Dermis blood vessel endothelial cell (primary cell): ENCODE measurements around the gene TACC2. TPM values are rescaled to one million over a fixed set of nuclear protein-coding genes. Genes with fewer than 3 reads are reported as not detected.
A peak's percentile ranks its signal among the peaks of the same experiment; 100 is the strongest.

Source experiments
- DNase-seq: peaks from one replicate; pipeline ENCODE4 v3.0.0; 2010
- total RNA-seq: library from RNA; depleted of rRNA; stranded (reverse); fragments of >200 nt; gene quantifications from 2 replicates; pipeline ENCODE4 v1.2.3, GENCODE V29; 2014

The TACC2 gene
- total RNA-seq, 1 donor from 2014 or later, result 3.6 TPM

DNA sequence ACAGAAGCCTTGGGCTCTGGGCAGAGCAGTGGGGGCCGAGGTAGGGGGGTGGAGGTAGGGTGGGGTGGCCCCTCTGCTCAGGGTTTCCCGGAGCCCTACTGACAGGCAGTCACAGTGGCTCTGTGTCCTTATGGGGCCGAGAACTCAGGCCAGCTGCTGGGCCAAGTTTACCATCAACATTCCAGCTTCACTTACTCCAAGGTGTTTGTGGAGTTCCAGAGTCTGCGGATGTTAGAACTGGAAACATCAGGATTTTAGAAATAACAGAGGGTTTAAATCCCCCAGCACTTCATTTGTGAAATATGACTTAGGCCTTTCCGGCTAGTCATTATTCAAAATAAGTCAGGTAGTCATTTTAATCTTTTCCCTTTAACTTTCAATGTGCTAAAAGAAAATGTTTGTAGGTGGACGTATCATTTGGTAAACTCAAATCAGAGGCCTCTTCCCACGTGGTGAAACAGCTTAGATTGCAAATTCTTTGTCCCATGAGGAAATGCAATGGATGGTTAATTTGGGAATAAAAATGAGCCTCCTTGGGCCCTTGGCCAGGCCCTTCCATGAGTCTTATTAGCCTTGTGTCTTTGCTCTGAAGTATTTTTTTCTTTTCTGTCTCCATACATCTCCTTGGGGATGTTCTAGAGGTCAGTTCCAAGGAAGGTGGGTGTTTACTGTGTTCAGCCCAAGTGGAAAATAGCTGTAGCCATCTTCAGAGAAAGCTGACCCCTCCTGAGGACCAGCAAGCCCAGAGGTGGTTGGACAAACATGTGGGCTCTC is 182.5 kb downstream of the TACC2 start:
- no peak for DNase-seq

DNA sequence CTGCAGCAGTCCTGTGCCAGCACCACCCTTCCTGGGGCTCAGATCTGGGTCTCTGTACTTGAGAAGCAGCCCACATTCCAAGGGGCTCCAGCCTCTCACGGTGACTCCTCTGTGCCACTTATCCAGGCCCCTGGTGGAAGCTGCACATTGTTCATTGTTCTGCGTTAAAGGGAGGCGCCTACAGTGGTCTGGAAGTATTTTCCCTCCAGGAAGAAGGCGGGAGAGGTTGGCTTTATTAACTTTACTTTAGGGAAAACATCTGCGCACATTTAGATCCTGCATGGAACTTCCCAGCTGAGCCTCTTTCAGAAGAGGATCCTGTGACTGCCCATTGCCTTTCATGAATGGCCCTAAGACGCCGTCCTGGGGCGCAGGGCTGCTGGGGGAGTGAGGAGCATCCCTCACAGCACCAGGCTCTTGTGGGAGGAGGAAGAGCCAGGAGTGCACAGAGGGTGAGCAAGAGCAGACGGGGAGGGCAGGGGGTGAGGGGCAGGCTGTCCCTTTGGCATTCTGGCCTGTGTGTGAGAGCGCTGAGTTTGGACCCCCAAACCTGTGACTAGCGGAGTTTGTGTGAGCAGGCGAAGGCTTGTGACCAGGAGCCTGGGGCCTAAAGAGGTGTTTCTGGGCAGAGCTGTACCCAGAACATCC is 183.5 kb downstream of the TACC2 start:
- peak; percentile 49 for DNase-seq

DNA sequence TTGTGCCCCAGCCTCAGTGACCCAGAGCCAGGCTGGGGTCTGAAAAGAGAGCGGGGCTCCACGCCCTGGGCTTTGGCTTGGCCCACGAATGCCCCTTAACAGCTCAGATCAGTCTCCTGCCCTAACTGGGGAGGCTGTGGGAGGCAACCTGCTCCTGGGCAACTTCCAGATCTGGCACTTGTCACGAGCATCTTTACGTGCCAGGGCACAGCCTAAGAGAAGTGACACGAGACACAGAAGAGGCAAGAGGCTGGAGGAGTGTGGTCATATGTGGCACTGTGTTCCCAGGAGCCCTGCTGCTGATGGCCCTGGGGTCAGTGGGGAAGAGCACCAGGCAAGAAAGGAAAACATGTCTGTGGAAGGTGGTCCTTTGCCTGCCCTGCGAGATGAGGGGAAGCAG is 184.4 kb downstream of the TACC2 start:
- no peak for DNase-seq

DNA sequence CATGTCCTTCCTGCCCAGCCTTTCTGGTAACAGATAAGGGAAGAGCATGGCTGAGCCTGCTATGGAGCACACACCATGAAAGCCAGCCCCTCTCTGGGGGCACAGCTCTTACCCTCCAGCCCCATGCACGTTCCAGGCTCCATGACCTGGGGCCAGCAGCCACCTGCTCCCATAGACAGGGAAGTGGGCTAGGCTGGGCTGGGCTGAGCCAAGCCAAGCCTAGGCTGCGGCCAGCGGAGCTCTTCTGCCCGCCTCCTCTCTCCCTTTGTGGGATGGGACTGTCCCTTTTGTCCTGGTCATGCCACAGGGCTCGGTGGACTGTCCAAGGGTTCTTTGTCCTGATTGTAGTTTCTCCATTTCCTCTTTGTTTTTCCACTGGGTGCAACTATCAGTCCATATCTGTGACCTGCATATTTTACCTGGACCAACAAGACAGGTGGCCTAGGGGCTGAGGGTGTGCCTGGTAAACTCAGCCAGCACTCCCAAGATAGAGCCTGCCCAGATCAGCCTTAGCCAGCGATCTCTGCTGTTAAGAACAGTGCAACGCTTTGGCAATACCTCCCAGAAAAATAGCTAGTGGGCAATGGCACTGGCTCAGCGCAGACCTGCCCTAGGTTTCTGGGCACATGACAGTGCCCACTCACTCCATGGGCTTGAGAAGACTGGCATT is 184.9 kb downstream of the TACC2 start:
- no peak for DNase-seq

DNA sequence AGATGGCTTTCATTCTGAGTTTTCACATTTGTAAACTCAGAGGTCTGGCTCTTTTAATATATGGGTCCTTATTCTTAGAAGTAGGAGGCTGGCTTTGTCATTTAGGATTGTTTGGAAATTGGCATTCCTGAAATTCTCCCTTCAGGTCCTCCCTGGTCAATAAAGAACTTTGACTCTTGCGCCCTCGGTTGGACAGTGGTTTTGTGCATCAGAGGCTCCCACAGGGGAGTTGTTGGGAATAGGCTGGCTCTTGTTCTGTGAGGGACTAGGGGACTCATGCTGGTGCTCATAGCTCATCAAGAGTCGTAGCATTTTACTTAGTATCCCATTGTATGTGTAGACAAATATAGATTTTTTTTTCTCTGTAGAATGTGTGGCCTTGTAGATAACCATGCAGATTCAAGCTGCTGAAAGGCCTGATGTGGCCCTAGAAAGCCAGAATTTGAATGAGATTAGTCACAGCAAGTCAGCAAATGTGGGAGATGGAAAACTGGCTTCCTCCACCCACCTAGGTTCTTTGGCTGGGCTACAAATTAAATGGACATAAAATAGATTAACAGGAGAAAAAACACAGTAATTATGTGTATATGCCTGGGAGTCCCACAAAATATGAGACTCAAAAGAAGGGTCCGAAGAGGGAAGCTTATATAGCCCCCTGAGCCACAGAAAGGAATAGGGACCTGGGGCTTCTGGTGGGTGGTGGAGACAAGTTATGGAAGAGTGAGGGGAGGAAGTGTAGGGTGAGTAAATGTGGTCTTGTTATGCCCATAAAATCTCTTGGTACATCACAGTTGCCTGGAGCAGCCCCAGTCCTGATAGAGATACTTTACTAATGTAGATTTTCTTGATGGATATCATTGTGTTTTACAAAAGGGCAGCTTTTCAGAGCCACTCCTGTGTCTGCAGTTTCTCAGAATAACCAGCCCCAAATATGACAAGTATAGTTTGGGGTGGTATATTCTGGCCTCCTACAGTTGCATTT is 187.6 kb downstream of the TACC2 start:
- no peak for DNase-seq

DNA sequence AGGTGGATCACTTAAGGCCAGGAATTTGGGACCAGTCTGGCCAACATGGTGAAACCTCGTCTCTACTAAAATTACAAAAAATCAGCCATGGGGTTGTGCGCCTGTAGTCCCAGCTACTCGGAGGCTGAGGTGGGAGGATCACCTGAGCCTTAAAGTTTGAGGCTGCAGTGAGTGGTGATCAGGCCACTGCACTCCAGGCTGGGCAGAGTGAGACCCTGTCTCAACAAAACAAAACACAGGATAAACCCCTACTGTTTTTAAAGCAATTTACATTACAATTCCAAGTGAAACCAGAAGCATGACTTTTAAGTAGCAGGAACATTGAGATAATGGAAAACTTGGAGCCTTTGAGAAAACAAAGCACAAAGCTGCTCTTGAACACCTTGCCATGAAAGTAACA is 189.7 kb downstream of the TACC2 start:
- DNase-seq, result no peak

DNA sequence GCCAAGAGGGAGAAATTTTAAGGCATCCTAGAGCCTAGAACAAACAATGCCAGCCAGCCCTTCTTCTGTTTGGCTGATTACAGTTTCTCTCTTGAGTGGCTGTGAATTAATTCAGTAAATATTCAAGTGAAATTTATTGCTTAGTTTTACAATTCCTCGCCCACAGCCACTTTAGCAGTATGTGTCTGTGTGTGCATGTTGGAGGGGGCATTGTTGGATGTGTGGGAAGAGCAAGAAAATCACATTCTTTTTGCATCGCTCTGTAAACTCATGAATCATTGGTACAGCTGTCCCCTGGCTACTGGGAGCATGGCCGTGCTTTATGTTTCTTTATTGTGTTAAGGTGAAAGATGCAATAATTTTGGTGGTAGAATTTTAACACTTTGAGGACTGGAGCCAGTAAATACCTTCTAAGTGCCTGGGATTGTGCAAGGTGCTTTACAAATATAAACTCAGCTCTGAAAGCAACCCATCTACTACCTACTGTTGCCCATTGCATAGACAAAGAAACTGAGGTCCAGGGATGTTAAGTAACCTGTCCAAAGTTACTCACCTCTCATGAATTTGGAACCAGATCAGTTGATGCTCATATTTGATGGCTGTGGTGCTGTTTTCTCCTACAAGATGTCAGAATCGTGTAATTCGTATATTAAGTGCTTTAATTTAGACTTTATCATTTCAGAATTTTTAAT is 192.2 kb downstream of the TACC2 start:
- DNase-seq, result peak; percentile 36

DNA sequence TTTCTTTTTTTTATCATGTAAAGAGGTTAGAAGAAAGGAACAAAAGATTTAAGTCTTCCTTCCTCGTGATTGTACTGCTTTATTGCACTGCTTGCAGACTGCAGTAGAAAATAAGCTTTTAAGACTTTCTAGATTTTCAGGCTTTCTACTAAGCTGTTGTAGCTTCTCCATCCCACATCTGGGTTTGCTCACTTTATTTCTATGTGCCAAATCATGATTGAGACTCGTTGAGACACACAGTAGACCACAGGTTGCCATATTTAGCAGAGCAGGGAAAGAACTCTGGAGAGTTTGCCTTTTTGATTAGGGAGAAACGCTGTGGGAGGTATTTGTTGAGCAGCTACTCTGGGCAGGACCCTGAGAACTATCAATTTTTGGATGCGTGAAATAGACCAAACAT is 192.9 kb downstream of the TACC2 start:
- DNase-seq, result no peak

DNA sequence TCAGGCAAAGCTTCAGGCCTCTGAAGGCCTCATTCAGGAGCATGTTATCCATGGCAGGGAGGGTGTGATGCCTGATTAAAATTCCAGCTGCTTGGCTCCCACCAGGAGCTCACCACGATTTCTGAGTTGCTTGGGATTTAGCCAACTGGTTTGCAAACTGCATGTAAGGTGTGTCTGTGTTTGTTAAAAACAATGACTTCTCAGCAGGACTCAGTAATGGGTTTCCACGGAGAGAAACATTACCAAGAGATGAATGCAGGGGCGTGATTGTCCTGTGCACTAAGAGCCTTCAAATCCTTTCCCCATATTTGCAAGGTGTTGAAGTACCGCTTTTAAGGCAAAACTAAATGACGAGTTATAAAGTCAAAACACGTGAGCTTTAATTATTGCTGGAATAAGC is 193.3 kb downstream of the TACC2 start:
- DNase-seq, result peak; percentile 17

DNA sequence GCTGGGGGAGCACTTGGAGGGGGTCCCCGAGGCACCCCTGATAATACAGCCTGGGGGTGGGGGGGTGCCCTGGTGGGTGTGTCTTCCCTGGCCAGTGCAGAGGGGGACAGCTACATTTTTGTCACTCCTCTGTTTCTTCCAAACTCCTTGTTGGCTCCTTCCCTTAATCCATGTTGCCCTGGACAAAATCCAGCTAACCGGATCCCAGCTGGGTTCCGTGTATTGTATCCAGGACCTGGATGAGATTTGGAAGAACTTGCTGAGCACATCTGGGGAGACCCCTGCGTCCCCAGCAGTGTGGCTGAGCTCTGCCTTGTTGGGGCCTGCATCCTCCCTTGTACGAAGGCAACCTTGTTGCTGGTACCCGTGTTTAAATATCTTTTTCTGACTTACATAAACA is 195.3 kb downstream of the TACC2 start:
- DNase-seq, result no peak

DNA sequence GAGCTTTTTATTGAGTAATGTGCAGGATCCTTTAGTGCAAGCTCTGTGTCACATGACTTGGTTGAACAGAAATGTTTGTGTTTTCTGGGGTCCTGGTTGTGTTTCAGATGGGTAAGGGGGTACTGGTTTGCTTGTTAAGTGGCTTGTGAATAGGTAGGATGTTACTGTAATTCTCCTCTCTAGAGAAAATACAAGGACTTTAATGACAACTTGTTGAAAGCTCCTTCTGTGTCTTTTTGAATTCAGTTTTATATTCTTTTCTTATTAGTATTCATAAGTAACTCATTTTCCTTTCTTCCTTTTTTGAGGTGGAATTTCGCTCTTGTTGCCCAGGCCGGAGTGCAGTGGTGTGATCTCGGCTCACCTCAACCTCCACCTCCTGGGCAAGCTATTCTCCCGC is 196.7 kb downstream of the TACC2 start:
- DNase-seq, result no peak

DNA sequence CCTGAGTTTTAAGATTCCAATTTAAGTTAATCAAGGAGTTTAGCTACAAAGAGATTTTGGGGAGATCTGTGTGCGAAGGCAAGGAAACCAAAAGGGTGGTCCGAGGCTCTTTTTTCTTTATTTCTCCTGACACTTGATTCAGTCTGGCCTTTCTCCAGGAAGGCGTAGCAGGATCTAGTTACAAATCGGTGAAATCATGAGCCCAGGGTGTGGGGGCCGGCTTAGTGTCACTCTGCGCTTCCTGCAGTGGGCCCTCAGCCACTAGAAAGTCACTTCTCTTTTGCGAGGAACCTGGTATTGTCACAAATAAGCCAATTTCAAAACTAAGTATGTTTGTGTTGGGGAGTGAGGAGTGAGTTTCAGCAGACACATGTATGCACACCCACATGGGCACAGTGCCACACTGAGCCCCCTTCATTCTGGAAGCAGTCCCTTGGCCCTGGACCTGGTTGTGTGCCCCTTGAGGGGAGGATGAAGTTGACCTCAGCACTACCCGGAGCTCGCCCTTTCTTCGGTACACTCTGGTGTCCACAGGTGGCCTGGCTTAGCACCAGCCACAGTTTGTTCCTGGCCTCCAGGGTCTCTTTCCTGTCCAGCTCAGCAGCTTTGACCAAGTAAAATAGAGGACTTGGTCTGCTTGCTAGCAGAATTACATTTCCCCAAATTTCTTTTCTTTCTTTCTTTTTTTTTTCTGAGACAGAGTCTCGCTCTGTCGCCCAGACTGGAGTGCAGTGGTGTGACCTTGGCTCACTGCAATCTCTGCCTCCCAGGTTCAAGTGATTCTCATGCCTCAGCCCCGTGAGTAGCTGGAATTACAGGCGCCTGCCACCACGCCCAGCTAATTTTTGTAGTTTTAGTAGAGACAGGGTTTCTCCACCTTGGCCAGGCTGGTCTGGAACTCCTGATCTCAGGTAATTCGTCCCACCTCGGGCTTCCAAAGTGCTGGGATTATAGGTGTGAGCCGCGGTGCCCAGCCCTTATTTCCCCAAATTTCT is 198.2 kb downstream of the TACC2 start:
- DNase-seq, result no peak

DNA sequence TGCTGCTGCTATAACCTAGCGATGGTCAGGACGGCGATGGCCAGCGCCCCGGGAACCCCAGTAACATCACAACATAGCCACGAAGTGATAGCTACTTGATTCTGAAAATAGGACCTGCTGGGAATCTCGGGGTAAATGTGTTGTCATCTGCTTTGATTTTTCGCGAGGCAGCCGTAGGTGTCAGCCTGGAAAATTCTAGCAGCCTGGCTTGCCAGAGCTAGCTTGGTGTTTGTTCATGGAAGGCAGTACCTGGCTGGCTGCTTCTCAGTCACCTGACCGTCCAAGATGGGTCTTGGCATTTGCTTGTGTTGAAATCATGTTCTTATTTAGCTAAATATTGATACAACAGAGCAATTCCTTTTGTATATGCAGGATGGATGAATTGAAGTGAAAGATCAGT is 199.7 kb downstream of the TACC2 start:
- no peak for DNase-seq

DNA sequence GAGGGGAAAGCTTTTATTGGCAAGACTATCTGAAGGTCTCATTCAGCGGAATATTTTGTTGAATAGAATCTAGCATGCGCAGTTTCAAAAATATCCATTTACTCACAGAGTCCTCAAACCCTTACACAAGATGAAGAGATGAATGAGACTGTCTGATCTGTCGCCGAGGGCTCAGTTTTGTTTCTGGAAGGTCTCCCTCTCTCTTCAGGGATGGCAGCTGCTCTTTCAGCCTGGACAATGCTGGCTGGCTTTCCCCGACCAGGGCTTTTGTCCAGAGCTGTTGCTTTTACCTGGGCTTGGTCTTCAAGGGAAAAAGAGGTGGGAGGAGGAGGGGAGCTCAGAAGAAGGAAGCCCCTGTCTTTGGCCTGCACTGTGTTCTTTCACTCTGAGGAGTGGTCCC is 200.2 kb downstream of the TACC2 start:
- no peak for DNase-seq

DNA sequence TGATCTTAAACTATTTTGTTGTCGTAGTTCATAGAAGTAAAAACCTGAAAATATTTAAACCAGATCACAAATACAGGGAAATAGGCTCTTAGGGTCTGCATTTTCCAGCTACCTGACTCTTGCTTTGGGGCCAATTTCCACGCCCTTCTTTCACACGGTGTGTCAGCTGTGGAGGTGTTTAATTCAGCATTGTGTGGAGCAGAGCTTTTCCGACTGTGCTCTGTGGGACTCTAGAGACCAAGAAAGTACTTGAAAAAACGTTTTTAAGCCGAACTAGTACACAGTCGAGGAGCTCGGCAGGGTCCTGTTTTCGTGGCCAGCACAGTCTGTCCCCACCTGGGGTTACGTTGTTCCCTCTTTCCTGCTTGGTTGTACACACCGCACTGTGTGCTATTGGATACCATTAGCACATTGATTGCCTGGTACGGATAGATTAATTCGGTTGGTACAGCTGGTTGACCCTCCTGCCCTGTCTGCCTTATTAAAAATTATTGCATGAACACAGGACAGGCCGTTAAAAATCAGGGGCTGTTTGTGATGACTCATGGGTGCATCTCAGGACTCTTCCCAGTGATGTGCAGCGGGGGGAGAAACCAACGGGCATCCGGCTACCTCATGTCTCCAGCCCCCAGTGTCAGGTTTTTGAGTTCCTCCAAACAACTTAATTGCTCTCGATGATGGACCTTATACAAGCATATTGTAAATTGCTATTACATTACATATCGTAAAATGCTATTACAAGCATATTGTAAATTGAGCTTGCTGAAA is 201.4 kb downstream of the TACC2 start:
- no peak for DNase-seq

DNA sequence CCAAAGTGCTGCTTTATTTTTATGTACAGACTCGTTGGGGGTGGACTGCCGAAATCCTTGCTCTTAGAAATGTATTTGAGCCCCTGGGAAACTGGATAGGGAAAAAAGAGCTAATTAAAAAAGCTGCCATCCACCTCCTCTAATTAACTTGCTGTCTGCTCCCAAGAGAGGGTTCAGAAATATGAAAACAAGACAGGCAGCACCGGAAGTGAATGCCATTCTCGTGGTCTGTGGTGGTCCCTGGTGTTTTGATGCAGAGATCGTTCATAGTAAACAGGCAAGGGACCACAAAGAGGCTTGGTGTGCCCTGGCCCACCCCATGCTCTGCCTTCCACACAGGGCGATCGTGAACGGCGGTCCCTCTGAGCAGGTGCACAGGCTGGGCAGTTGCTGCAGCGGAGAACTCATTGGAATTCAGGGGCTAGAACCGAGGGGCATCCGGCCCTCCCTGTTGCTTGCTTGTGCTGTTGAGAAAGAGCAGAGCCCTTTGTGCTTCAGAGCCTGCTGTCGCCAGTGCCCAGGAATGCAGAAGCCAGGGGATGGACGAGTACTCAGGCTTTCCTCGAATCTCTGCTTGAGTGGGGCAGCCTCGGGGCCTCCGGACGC is 203.1 kb downstream of the TACC2 start:
- no peak for DNase-seq

DNA sequence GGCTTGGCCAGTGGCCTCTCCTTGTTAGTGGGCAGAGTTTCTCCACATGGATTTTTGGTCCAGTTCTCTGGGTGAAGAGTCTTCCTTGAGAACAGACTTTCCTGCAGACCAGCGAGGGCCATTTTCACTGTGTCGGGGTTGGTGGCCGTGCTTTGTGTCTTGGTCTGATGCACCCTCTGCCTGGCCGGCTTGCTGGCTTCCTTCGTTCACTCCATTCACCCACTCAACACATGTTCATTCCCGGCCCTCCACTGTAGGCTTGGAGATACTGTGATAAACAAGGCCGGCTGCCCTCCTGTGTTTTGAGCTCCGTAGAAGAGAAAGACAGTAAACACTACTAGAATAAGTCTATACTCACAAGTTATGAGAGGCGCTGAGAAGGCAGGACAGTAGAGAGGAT is 205.3 kb downstream of the TACC2 start:
- DNase-seq, result no peak

DNA sequence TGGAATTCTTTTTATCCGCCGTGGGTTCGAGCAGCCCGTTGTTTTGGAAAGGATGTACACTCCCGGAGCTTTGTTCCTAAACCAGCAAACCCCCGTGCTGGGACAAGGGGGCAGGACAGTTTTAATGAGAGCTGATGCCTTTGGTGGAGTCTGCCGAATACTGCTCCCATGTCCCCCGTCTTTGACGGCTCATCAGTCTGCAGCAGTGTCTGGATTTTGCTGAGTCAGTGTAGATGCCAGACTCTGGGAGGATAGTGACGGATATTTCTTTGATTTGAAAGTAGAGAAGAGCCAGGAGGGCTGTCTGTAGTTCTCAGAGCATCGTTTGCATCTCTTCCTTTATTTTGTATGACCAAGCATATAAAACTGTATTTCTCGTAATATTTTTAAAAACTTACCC is 207.3 kb downstream of the TACC2 start:
- DNase-seq, result peak; percentile 19

DNA sequence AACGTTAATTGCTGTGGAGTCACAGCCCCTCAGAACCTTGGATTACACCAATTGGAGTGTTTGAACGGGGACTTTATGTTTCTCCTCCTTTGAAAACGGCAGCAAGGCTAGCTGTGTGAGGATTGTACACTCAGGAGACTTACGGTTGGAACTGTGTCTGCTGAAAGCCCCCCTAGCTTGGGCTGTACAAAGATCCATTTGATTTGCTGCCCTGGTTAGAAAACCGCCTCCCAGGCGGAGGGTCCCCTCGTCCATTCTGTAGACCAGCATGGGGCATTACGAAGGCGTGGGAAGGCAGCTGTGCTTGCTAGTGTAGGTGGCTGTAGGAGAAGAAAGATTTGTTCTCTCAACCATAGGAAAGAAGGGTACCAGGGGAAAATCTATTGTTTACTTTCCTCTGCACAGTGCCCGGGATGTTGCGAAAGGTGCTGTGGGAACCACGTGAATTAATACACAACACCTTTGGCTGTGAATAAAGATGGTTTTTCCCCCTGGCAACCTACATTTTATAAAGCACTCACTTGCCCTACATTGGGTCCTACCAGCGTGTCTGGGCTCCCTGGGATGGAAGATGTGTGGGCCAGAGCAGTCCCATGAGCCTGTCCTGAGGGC is 208.8 kb downstream of the TACC2 start:
- DNase-seq, result no peak
